Amniotic epithelial cell (primary cell): ENCODE measurements around the gene KRTAP9-7.
"Not testable (repeated sequence)": the region's sequence is repeated elsewhere in the genome, so short reads cannot be mapped to it uniquely, and the experiment has no call there.

Experiments
- DNase-seq: peaks from one replicate; pipeline ENCODE4 v3.0.0-alpha.2; 2010; ENCODE audit warnings: low read depth

KRTAP9-7 gene

GRCh38 chr17:41275648-41276190 is at the start of gene KRTAP9-7:
Gene KRTAP9-7, plus strand, starts transcription at chr17:41275698. Its CDS starts 0 bp downstream, at chr17:41275698.
- not testable (repeated sequence) for DNase-seq

- no peak for DNase-seq
Observed at GRCh38 chr17:41226051-41226450, 49.4 kb upstream of the KRTAP9-7 start.

GRCh38 chr17:41226598-41227095 is 48.9 kb upstream of the KRTAP9-7 start, which contains the start of gene KRTAP9-2:
Gene KRTAP9-2, plus strand, starts transcription at chr17:41226648. Its CDS starts 7 bp downstream, at chr17:41226655.
- not testable (repeated sequence) for DNase-seq

GRCh38 chr17:41230094-41230493 is 45.4 kb upstream of the KRTAP9-7 start:
- DNase-seq: no peak

- no peak for DNase-seq
Observed at GRCh38 chr17:41231731-41232130, 43.8 kb upstream of the KRTAP9-7 start.

- not testable (repeated sequence) for DNase-seq
Observed at GRCh38 chr17:41232399-41233105, 42.9 kb upstream of the KRTAP9-7 start, which contains the start of gene KRTAP9-3. Gene KRTAP9-3, plus strand, starts transcription at chr17:41232449. Its CDS starts 53 bp downstream, at chr17:41232502.

- DNase-seq: not testable (repeated sequence)
Observed at GRCh38 chr17:41237116-41237515, 38.4 kb upstream of the KRTAP9-7 start.

GRCh38 chr17:41237949-41238437 is 37.5 kb upstream of the KRTAP9-7 start, which contains the start of gene KRTAP9-8:
Gene KRTAP9-8, plus strand, starts transcription at chr17:41237999. Its CDS starts 53 bp downstream, at chr17:41238052.
- DNase-seq: not testable (repeated sequence)

GRCh38 chr17:41246995-41247787 is 28.3 kb upstream of the KRTAP9-7 start:
- DNase-seq: not testable (repeated sequence)

GRCh38 chr17:41249637-41250240 is 25.8 kb upstream of the KRTAP9-7 start, which contains the start of gene KRTAP9-4:
Gene KRTAP9-4, plus strand, starts transcription at chr17:41249687. Its CDS starts 34 bp downstream, at chr17:41249721.
- not testable (repeated sequence) for DNase-seq

- no peak for DNase-seq
Observed at GRCh38 chr17:41251261-41251660, 24.2 kb upstream of the KRTAP9-7 start.

GRCh38 chr17:41254861-41255260 is 20.6 kb upstream of the KRTAP9-7 start:
- DNase-seq: no peak

- DNase-seq: not testable (repeated sequence)
Observed at GRCh38 chr17:41255381-41256290, 19.9 kb upstream of the KRTAP9-7 start, which contains the start of gene KRTAP9-9. Gene KRTAP9-9, plus strand, starts transcription at chr17:41255384.

GRCh38 chr17:41256291-41256685 is 19.2 kb upstream of the KRTAP9-7 start:
- DNase-seq: no peak

GRCh38 chr17:41258406-41258805 is 17.1 kb upstream of the KRTAP9-7 start:
- no peak for DNase-seq

GRCh38 chr17:41263212-41263611 is 12.3 kb upstream of the KRTAP9-7 start:
- no peak for DNase-seq

- no peak for DNase-seq
Observed at GRCh38 chr17:41264599-41264998, 10.9 kb upstream of the KRTAP9-7 start.

GRCh38 chr17:41265078-41265477 is 10.4 kb upstream of the KRTAP9-7 start, which contains the start of gene KRTAP9-6:
Gene KRTAP9-6, plus strand, starts transcription at chr17:41265378. Its CDS starts 0 bp downstream, at chr17:41265378.
- DNase-seq: no peak

GRCh38 chr17:41267711-41268110 is 7.8 kb upstream of the KRTAP9-7 start:
- no peak for DNase-seq

GRCh38 chr17:41271323-41271722 is 4.2 kb upstream of the KRTAP9-7 start:
- DNase-seq: not testable (repeated sequence)
